H1 (cell line): ENCODE results near the gene ZNF677. TPM values are rescaled to one million over a fixed set of nuclear protein-coding genes. Genes with fewer than 3 reads are reported as not detected.
A peak's percentile ranks its signal among the peaks of the same experiment; 100 is the strongest.

Source experiments
- CBX8 ChIP-seq: fragments of 300-800, 300-1000 bp; sonication (generic); IDR thresholded peaks from 2 replicates; pipeline ENCODE4 v1.7.1; 2016; ENCODE audit warnings: low read depth, low read length, borderline replicate concordance
- CEBPB ChIP-seq: IDR thresholded peaks from 2 replicates; pipeline ENCODE4 v1.6.1; 2012; ENCODE audit warnings: low read depth, low read length
- EZH2 ChIP-seq: fragments of 200-600 bp; sonication (generic); IDR thresholded peaks from 2 replicates; pipeline ENCODE4 v1.7.1; 2012; ENCODE audit warnings: low read depth, mild to moderate bottlenecking, moderate library complexity, low read length, inconsistent platforms; ENCODE audit not compliant: severe bottlenecking
- FOSL1 ChIP-seq: IDR thresholded peaks from 2 replicates; pipeline ENCODE4 v1.6.1; 2011; ENCODE audit warnings: mild to moderate bottlenecking, low read depth, low read length, moderate library complexity; ENCODE audit not compliant: insufficient read depth
- HDAC2 ChIP-seq, 2 experiments: fragments of 300-600 bp in 1 of 2; sonication (generic) in 1 of 2; IDR thresholded peaks; 2 replicates each; pipeline ENCODE4 v1.6.1; 2011 to 2012; ENCODE audit warnings: low read depth in 2 of 2, low read length in 2 of 2, mild to moderate bottlenecking in 2 of 2, moderate library complexity in 2 of 2, borderline replicate concordance in 1 of 2, inconsistent platforms in 1 of 2
- KDM5A ChIP-seq: fragments of 200-600 bp; IDR thresholded peaks from 2 replicates; pipeline ENCODE4 v1.7.1; 2012; ENCODE audit warnings: mild to moderate bottlenecking, low read length, inconsistent platforms, mixed read lengths
- NANOG ChIP-seq: IDR thresholded peaks from 2 replicates; pipeline ENCODE4 v1.6.1; 2011; ENCODE audit warnings: low read length, low read depth, mild to moderate bottlenecking, inconsistent platforms; ENCODE audit not compliant: insufficient read depth, poor library complexity, severe bottlenecking
- PHF8 ChIP-seq: fragments of 200-600 bp; sonication (generic); conservative IDR thresholded peaks from 2 replicates; pipeline ENCODE4 v1.7.1; 2012; ENCODE audit warnings: low read depth, mild to moderate bottlenecking, inconsistent platforms, low read length, moderate library complexity
- POLR2AphosphoS5 ChIP-seq: IDR thresholded peaks from 2 replicates; pipeline ENCODE4 v1.6.1; 2011; ENCODE audit warnings: low read depth, low read length
- RAD21 ChIP-seq, 2 experiments: IDR thresholded peaks in 1 of 2; conservative IDR thresholded peaks in 1 of 2; 2 replicates each; pipeline ENCODE4 v1.6.1; 2011; ENCODE audit warnings: low read depth in 2 of 2, low read length in 2 of 2, improper control_type of control experiment in 1 of 2, inconsistent platforms in 1 of 2, mild to moderate bottlenecking in 1 of 2, moderate library complexity in 1 of 2
- RBBP5 ChIP-seq: IDR thresholded peaks from 2 replicates; pipeline ENCODE4 v1.7.1; 2012; ENCODE audit warnings: low read depth, mild to moderate bottlenecking, inconsistent platforms, low read length, moderate library complexity, borderline replicate concordance
- RFX5 ChIP-seq: IDR thresholded peaks from 2 replicates; pipeline ENCODE4 v1.6.1; 2011; ENCODE audit warnings: low read depth, low read length, improper control_type of control experiment, borderline replicate concordance
- RXRA ChIP-seq: IDR thresholded peaks from 2 replicates; pipeline ENCODE4 v1.6.1; 2011; ENCODE audit warnings: low read depth, mild to moderate bottlenecking, low read length, moderate library complexity; ENCODE audit not compliant: insufficient read depth
- SP1 ChIP-seq: IDR thresholded peaks from 2 replicates; pipeline ENCODE4 v1.6.1; 2011; ENCODE audit warnings: low read depth, low read length
- SRF ChIP-seq: IDR thresholded peaks from 2 replicates; pipeline ENCODE4 v1.6.1; 2011; ENCODE audit warnings: mild to moderate bottlenecking, low read depth, low read length, moderate library complexity
- SUZ12 ChIP-seq: fragments of 200-600 bp; sonication (generic); IDR thresholded peaks from 2 replicates; pipeline ENCODE4 v1.6.1; 2012; ENCODE audit warnings: mild to moderate bottlenecking, inconsistent platforms, low read length, moderate library complexity, mixed read lengths
- TAF1 ChIP-seq: IDR thresholded peaks from 2 replicates; pipeline ENCODE4 v1.6.1; 2011; ENCODE audit warnings: mild to moderate bottlenecking, low read depth, low read length
- TEAD4 ChIP-seq: IDR thresholded peaks from 2 replicates; pipeline ENCODE4 v1.6.1; 2012; ENCODE audit warnings: low read depth, low read length, inconsistent platforms, mixed read lengths
- polyA plus RNA-seq, 7 experiments: library from polyadenylated mRNA; depleted of rRNA in 3 of 7; stranded (reverse) in 5 of 7; unstranded in 2 of 7; fragments of >200 nt in 5 of 7; fragments of 200-250 nt in 2 of 7; gene quantifications; 1 replicate in 5 of 7; 2 replicates in 1 of 7; 4 replicates in 1 of 7; pipeline versions ENCODE4 v1.2.1 to v1.2.3, GENCODE V29; 2011 to 2013; ENCODE audit warnings: missing spikeins in 2 of 7, mixed read lengths in 2 of 7
- total RNA-seq: library from RNA; stranded (reverse); fragmentation: NEBNext Ultra II Directional; extraction: Animal tissue kit (Norgen Biotek cat#: 25700); gene quantifications from 2 replicates; pipeline ENCODE4 v1.2.1, GENCODE V29; 2021
- TF ChIP-seq, protein P1 (sequence below): IDR thresholded peaks from 2 replicates; pipeline ENCODE4 v1.6.1; 2011; ENCODE audit warnings: low read depth, mild to moderate bottlenecking, low read length; ENCODE audit not compliant: insufficient read depth
- TF ChIP-seq, protein P2 (sequence below): IDR thresholded peaks from 2 replicates; pipeline ENCODE4 v1.6.1; 2012; ENCODE audit warnings: low read length, inconsistent platforms

ZNF677 gene
- total and polyA plus RNA-seq, 2 of the 8 experiments (the other 6 are each of a cell fraction or from before 2014, with no cell fraction given), result 29.6 to 37.0 TPM

DNA sequence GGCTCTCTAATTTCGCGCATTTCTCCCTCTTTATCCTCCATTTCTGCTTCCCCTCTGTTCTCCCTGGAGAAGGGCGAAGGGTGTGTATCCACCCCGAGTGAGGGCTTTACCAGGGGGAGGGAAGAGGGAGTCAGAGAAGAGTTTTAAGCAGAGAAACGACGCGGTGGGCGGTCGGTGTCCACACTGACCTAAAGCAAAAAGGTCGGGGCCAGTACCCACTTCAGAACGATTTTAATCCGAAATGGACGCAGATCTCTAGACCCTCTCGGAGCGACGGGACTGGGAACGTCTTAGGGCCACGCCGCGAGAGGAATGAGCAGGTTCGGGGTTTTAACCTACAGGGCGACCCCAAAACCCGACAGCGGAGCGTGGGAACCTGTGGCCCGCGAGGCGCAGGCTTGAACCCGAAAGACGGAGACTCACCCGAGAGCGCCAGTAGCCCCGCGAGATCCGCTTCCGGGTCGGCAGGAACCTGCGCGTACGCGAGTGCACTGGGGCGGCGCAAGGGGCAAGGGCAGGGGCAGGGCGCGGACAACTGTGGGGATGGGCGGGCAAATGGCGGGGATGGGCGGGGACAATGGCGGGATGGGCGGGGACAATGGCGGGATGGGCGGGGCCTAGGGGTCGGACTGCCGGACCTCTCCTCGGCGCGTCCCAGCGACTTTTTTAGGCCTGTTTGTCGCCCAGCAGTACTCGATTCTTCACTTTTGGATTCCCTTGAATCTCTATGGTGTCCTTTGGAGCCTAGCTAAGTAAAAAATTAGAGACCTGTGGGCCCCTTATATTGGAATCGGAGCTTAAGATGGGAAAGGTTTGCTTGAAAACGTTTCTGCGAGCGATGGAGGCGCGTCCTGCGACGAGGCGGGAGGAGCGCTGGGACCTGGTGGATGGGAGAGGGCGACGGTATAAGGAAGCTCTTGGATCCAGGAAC lies at the start of gene ZNF677 (continued):
- TF ChIP-seq, protein P1, sequence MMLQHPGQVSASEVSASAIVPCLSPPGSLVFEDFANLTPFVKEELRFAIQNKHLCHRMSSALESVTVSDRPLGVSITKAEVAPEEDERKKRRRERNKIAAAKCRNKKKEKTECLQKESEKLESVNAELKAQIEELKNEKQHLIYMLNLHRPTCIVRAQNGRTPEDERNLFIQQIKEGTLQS, result no peak
- TF ChIP-seq POLR2AphosphoS5, result no peak
- peak; percentile 73 to 97; a peak in 3 of 4 replicates for TF ChIP-seq HDAC2 (IDR thresholded peaks at IDR 0.05; ENCODE audit: borderline replicate concordance in 1 of 2, low read depth in 2 of 2, low read length in 2 of 2)
- TF ChIP-seq RFX5, result no peak
- TF ChIP-seq SRF, result no peak
- no peak for TF ChIP-seq FOSL1
- no peak for TF ChIP-seq EZH2
- TF ChIP-seq PHF8, result peak; percentile 79
- TF ChIP-seq CEBPB, result no peak
- TF ChIP-seq TEAD4, result no peak
- TF ChIP-seq CBX8, result no peak
- no peak for TF ChIP-seq NANOG
- no peak for TF ChIP-seq SUZ12
- TF ChIP-seq TAF1, result peak; percentile 72; the same call in 1 of the 2 replicates
- TF ChIP-seq RAD21 (IDR thresholded peaks at IDR 0.05 in 1 of 2, conservative IDR thresholded peaks at IDR 0.05 in 1 of 2; ENCODE audit: low read depth in 2 of 2, low read length in 2 of 2), result no peak
- TF ChIP-seq SP1, result peak; percentile 5; the same call in 1 of the 2 replicates
- TF ChIP-seq KDM5A, result peak; percentile 28; the same call in 1 of the 2 replicates
- no peak; the same call in 1 of the 2 replicates for TF ChIP-seq RBBP5
- TF ChIP-seq, protein P2, sequence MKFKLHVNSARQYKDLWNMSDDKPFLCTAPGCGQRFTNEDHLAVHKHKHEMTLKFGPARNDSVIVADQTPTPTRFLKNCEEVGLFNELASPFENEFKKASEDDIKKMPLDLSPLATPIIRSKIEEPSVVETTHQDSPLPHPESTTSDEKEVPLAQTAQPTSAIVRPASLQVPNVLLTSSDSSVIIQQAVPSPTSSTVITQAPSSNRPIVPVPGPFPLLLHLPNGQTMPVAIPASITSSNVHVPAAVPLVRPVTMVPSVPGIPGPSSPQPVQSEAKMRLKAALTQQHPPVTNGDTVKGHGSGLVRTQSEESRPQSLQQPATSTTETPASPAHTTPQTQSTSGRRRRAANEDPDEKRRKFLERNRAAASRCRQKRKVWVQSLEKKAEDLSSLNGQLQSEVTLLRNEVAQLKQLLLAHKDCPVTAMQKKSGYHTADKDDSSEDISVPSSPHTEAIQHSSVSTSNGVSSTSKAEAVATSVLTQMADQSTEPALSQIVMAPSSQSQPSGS, result no peak
- no peak for TF ChIP-seq RXRA
